Small intestine (tissue), 7 donors: Measurements from ENCODE around the gene HS6ST2. TPM values are rescaled to one million over a fixed set of nuclear protein-coding genes. Genes with fewer than 3 reads are reported as not detected.
A peak's percentile ranks its signal among the peaks of the same experiment; 100 is the strongest.

Source experiments
- DNase-seq, 2 donors: peaks; one replicate each; pipeline versions ENCODE4 v3.0.0 to v3.0.0-alpha.2; 2013
- FAIRE-seq: peaks from 2 replicates; lab custom pipeline; 2012; peaks lifted over from hg19 to GRCh38; lab: Jason Lieb, UNC
- H3K27ac ChIP-seq, 3 donors: one replicate each; pipeline ENCODE4 v1.5.1; 2013; ENCODE audit warnings: low read length in 2 of 3, mild to moderate bottlenecking in 2 of 3, control low read depth in 1 of 3, inconsistent platforms in 1 of 3, low read depth in 1 of 3, moderate library complexity in 1 of 3
- H3K27me3 ChIP-seq, 3 donors: one replicate each; pipeline ENCODE4 v1.6.1; 2013; ENCODE audit warnings: low read length in 3 of 3, inconsistent platforms in 1 of 3; ENCODE audit not compliant: control insufficient read depth in 3 of 3, insufficient read depth in 3 of 3
- H3K36me3 ChIP-seq, 3 donors: one replicate each; pipeline ENCODE4 v1.6.1; 2013; ENCODE audit warnings: low read length in 3 of 3, inconsistent platforms in 1 of 3, low read depth in 1 of 3, mild to moderate bottlenecking in 1 of 3, moderate library complexity in 1 of 3; ENCODE audit not compliant: control insufficient read depth in 3 of 3, insufficient read depth in 2 of 3
- H3K4me1 ChIP-seq, 3 donors: one replicate each; pipeline ENCODE4 v1.6.1; 2013; ENCODE audit warnings: low read length in 2 of 3, inconsistent platforms in 1 of 3, low read depth in 1 of 3, mild to moderate bottlenecking in 1 of 3, moderate library complexity in 1 of 3; ENCODE audit not compliant: control insufficient read depth in 3 of 3, insufficient read depth in 2 of 3
- H3K4me3 ChIP-seq, 3 donors: one replicate each; pipeline ENCODE4 v1.5.1; 2013; ENCODE audit warnings: low read length in 3 of 3, control low read depth in 1 of 3, inconsistent platforms in 1 of 3, low read depth in 1 of 3, mild to moderate bottlenecking in 1 of 3, moderate library complexity in 1 of 3
- H3K9me3 ChIP-seq, 2 donors: one replicate each; pipeline ENCODE4 v1.6.1; 2013; ENCODE audit warnings: low read depth in 1 of 2, low read length in 1 of 2; ENCODE audit not compliant: control insufficient read depth in 2 of 2, insufficient read depth in 1 of 2
- WGBS, 3 donors: extraction: QIAGEN DNeasy Blood & Tissue Kit; methylation state at CpG; one replicate each; pipeline ENCODE4 v1.1.7; 2013; 5-methylcytosine and 5-hydroxymethylcytosine counted together
- polyA plus RNA-seq, 4 donors: library from polyadenylated mRNA; stranded (reverse) in 3 of 4; unstranded in 1 of 4; fragments of 200-250 nt in 3 of 4; fragments of 120-200 nt in 1 of 4; gene quantifications; one replicate each; pipeline versions ENCODE4 v1.2.1 to v1.2.3, GENCODE V29; 2013
- donor health status: healthy with polysubstance abuse.
- donor health status: control.
- donor health status: control.
- donor health status: Bipolar disorder and iron deficiency.
- donor health status: healthy.

The HS6ST2 gene
- polyA plus RNA-seq, 4 donors, result 0.12 to 0.55 TPM; not detected in 2

DNA sequence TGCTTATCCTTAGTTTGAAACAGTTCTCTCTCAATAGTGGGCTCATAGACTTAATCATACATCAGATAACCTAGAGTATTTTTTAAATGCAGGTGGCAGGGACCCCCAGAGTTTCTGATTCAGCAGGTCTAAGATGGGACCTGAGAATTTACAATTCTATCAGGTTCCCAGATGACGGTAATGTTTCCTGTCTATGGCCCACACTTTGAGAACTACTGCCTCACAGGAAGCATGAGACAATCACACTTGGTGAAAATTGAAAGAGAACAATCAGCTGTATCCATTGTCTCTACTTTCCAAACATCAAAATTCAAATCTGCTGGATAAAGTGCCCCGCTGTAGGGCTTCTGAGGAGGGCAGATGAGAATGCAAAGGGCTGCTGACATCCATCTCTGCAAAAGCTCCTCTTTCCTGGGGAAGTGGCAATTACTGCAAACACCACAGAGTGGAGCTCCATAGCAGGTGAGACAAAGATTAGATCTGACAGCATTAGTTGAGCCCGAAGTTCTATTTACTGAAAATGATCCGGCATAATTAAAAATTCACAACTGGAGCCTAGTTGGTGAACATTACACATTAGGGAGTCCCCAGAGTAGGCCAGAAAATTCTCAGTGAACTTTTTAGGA, 281.8 kb downstream of the HS6ST2 start:
- FAIRE-seq, result no peak
- no peaks in the 10 kb centered on the region for H3K4me1 ChIP-seq
- WGBS, 3 donors, result 52 to 55% (median 54%) methylated on average over 4 of the region's 4 CpGs

DNA sequence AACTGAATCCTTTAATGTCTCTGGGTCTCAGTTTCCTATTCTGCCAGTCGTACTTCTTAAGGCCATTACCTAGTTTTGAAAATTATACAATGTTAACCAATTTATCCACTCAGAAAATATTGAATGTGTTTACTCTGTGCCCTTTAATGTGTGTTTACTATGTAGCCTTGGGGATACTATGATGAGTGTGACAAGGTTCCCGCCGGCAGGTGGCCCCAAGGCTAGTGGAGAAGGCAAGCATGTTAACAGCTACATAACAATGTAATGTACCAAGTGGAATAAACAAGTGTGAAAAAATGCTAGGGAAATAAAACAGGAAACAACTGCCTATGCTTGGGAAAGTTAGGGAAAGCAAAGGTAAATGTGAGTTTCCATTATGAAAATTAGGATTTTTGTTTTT, 282.3 kb downstream of the HS6ST2 start:
- no peaks in the 10 kb centered on the region for H3K36me3 ChIP-seq
- DNase-seq, result no peak
- no peak overlapping the region for H3K27ac ChIP-seq
- no peak for FAIRE-seq
- no peaks in the 10 kb centered on the region for H3K27me3 ChIP-seq
- H3K9me3 ChIP-seq, result peaks cover 0 to 3% of the 10 kb centered on the region in 2 donors
- 70 to 96% (median 86%) methylated on average over 3 of the region's 3 CpGs for WGBS, 3 donors
- H3K4me1 ChIP-seq, result no peaks in the 10 kb centered on the region
- no peak overlapping the region for H3K4me3 ChIP-seq

More for the DNA sequence above, 281.8 kb downstream of the HS6ST2 start:
- no peaks in the 10 kb centered on the region for H3K36me3 ChIP-seq
- DNase-seq, result peak in 1 of 2 donors; percentile 7
- peaks cover 0 to 3% of the 10 kb centered on the region in 2 donors for H3K9me3 ChIP-seq
- H3K27me3 ChIP-seq, result no peaks in the 10 kb centered on the region
- H3K4me3 ChIP-seq, result no peak overlapping the region
- no peak overlapping the region for H3K27ac ChIP-seq

DNA sequence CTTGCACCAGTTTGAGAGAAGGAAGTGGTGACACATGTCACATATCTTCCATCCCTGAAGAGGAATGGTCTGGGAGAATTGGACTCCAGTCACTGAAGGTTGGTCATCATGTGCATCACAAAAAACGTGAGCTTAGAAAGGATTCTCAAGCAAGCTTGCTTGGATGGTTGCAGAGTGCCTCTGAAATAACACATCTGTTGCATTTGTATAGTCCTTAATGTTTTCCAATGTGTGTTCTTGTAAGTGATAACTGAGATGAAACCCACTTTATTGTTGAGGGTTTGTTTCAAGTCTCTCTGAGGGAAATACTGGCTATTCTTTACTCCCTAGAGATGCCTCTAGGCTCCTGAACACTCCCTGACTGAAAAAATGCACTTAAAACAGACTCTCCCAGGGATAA, 285.1 kb downstream of the HS6ST2 start:
- FAIRE-seq, result no peak
- WGBS, 3 donors, result 24 to 56% (median 46%) methylated on average over 1 of the region's 1 CpG

DNA sequence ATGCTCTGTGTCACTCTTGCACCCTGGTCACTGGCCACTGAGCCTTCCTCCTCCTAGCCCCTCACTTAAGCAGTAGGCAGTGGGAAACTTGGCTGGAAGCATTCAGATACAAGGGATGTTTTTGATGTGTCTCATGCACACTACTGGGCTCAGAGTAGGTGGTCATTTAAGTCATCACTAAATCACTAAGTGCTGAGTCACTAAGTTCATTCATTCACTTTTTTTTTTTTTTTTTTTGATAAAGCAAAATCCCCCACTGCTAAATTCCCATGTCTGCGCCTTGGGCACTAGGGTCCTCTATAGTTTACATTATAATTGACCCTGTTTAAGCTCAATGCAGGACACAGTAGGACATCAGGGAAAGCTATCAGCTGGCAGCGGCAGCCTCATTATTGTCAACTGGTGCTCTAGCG, 287.2 kb downstream of the HS6ST2 start:
- Histone ChIP-seq H3K27ac (no peak overlapping the region), H3K4me3 (no peak overlapping the region), H3K27me3 (no peaks in the 10 kb centered on the region), H3K4me1 (no peaks in the 10 kb centered on the region), H3K36me3 (no peaks in the 10 kb centered on the region), H3K9me3 (no peaks in the 10 kb centered on the region)
- FAIRE-seq (no peak), DNase-seq (no peak)
- WGBS, 3 donors, result 58 to 73% (median 68%) methylated on average over 3 of the region's 3 CpGs

More for the DNA sequence above, 285.1 kb downstream of the HS6ST2 start:
- H3K4me3 ChIP-seq, result no peak overlapping the region
- H3K9me3 ChIP-seq, result no peaks in the 10 kb centered on the region
- H3K4me1 ChIP-seq, result no peaks in the 10 kb centered on the region
- no peaks in the 10 kb centered on the region for H3K36me3 ChIP-seq
- H3K27me3 ChIP-seq, result no peaks in the 10 kb centered on the region
- no peak for DNase-seq
- no peak overlapping the region for H3K27ac ChIP-seq

DNA sequence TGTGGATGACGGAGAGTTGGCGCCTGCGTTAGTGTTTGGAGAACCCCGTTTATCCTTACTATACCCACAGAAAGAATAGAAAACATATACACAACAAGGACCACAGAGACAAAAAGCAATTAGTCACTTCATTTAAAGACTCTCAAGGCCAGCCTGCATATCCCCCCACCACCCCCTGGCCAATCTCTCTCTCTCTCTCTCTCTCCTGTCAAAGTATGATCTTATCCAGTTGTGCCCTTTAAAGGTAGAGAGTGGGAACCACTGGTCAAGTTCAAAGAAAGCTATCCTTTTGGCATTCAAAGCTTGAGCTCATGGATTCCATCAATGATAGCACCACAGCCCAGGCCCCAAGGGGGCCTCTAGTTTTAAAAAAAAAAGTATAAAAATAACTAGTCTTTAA, 289.3 kb downstream of the HS6ST2 start:
- DNase-seq (no peak), FAIRE-seq (no peak)
- Histone ChIP-seq H3K4me1 (no peaks in the 10 kb centered on the region), H3K4me3 (no peak overlapping the region), H3K36me3 (no peaks in the 10 kb centered on the region), H3K9me3 (no peaks in the 10 kb centered on the region), H3K27me3 (no peaks in the 10 kb centered on the region), H3K27ac (no peak overlapping the region)
- 77 to 92% (median 86%) methylated on average over 4 of the region's 4 CpGs for WGBS, 3 donors

DNA sequence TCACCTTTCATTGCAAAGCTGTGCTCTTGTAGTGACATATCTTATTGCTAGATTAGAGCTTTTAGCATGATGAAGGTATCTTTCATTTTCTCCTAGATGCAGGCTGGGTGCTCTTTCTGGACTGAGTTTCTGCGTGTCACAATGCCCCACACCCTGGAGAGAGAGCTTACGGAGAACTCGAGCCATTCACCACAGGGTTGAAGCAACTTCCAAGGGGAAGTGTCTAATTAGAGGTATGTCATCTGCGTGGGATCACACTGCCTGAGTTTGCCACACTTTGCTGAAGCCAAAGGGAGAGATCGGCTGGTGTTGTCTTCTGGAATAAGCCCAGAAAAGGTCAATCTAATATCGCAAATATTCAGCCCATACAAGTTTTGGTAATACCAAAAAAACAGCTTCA, 290.3 kb downstream of the HS6ST2 start:
- WGBS, 3 donors, result 67 to 82% (median 76%) methylated on average over 6 of the region's 6 CpGs
- Histone ChIP-seq H3K4me3 (no peak overlapping the region), H3K27ac (no peak overlapping the region), H3K27me3 (no peaks in the 10 kb centered on the region), H3K4me1 (no peaks in the 10 kb centered on the region), H3K9me3 (no peaks in the 10 kb centered on the region), H3K36me3 (no peaks in the 10 kb centered on the region)
- FAIRE-seq (no peak), DNase-seq (no peak)

DNA sequence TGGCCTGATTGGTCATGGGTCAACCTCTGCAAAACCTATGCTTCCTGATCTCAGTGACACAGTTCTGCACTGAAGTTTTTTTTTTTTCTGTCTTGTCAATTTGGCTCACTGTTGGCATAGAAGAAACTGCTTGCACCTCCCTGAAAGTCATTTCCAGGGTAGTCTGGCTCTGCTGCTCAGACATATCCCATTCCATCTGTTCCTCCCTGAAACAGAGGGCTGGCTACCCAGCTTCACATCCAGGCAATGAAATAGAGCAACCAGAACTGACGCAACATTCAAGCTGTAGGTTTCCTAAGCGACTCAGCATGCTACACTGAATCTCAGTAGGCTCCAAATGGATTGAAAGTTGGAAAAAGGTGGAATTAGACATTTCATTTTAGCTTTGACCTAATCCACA, 292.8 kb downstream of the HS6ST2 start:
- WGBS, 3 donors, result 58 to 91% (median 76%) methylated on average over 2 of the region's 2 CpGs
- Histone ChIP-seq H3K9me3 (no peaks in the 10 kb centered on the region), H3K4me3 (no peak overlapping the region), H3K36me3 (no peaks in the 10 kb centered on the region), H3K27me3 (no peaks in the 10 kb centered on the region), H3K27ac (no peak overlapping the region), H3K4me1 (no peaks in the 10 kb centered on the region)
- FAIRE-seq, result no peak
- no peak for DNase-seq

DNA sequence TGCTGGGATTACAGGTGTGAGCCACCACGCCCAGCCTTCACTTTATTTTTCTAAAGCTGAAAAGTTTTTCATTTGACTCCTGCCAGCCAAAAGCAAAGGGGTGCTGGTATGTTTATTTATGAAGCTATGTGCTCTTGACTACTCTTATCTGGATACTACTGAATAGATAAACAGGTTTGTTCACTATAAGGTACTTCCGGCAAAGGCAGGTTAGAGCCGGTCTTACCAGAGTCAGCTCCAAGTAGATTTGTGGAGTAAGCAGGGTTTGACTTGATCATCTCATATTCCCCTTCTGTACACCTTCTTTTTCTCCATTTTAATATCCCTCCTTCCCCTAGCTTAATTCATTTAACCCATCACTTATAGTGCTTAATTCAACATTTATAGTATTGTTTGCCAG, 294.2 kb downstream of the HS6ST2 start:
- Histone ChIP-seq H3K9me3 (no peaks in the 10 kb centered on the region), H3K27me3 (no peaks in the 10 kb centered on the region), H3K4me1 (no peaks in the 10 kb centered on the region), H3K27ac (no peak overlapping the region), H3K36me3 (no peaks in the 10 kb centered on the region), H3K4me3 (no peak overlapping the region)
- WGBS, 3 donors, result 77 to 90% (median 90%) methylated on average over 3 of the region's 3 CpGs
- DNase-seq (no peak), FAIRE-seq (no peak)

DNA sequence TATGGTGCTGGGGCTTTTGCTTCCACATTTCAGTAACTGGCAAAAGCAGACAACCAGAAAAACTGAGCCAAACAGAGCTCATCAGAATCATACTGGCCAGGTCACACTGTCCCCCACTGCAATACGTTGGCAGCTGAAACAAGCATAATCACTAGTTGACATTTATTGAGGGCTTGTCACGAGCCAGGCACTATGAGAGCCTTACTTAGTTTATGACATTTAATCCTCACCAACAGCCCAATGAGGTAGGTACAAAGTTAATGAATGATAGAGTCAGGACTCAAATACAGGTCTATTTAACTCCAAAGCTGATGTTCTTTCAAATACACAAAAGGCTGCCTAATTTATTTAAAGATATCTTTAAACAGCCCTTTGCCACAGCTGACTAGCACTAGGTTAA, 295.6 kb downstream of the HS6ST2 start:
- Histone ChIP-seq H3K27ac (no peak overlapping the region), H3K36me3 (no peaks in the 10 kb centered on the region), H3K4me3 (no peak overlapping the region), H3K27me3 (no peaks in the 10 kb centered on the region), H3K9me3 (no peaks in the 10 kb centered on the region), H3K4me1 (no peaks in the 10 kb centered on the region)
- 6 to 31% (median 18%) methylated on average over 2 of the region's 2 CpGs for WGBS, 3 donors
- DNase-seq (peak in 1 of 2 donors; percentile 24), FAIRE-seq (no peak)
